Neural cell (in vitro differentiated cells): ENCODE data around the gene EEPD1.

Source experiments
- EP300 ChIP-seq: fragments of 450-650 bp; conservative IDR thresholded peaks from 2 replicates; pipeline ENCODE4 v1.6.1; 2014; ENCODE audit warnings: antibody characterized with exemption, mild to moderate bottlenecking, moderate library complexity; ENCODE audit not compliant: poor library complexity, severe bottlenecking
- EZH2 ChIP-seq: fragments of 200-600, 300-800 bp; shearing (Covaris generic), sonication (generic); IDR thresholded peaks from 2 replicates; pipeline ENCODE4 v1.6.1; 2014; ENCODE audit warnings: antibody characterized with exemption, low read length, borderline replicate concordance, mild to moderate bottlenecking; ENCODE audit not compliant: insufficient read depth, poor library complexity, severe bottlenecking
- RAD21 ChIP-seq: fragments of 450-650 bp; conservative IDR thresholded peaks from 2 replicates; pipeline ENCODE4 v1.6.1; 2014; ENCODE audit warnings: antibody characterized with exemption, mild to moderate bottlenecking, moderate library complexity
- REST ChIP-seq: IDR thresholded peaks from 2 replicates; pipeline ENCODE4 v1.6.1; 2012; ENCODE audit warnings: borderline replicate concordance
- SMC3 ChIP-seq: fragments of 450-650 bp; conservative IDR thresholded peaks from 2 replicates; pipeline ENCODE4 v1.6.1; 2014; ENCODE audit warnings: antibody characterized with exemption, mild to moderate bottlenecking, moderate library complexity; ENCODE audit not compliant: poor library complexity
- TF ChIP-seq, protein P1 (sequence below): fragments of 450-650 bp; IDR thresholded peaks from 2 replicates; pipeline ENCODE4 v1.5.1; 2014; ENCODE audit warnings: antibody characterized with exemption, mild to moderate bottlenecking, moderate library complexity; ENCODE audit not compliant: poor library complexity, severe bottlenecking

DNA sequence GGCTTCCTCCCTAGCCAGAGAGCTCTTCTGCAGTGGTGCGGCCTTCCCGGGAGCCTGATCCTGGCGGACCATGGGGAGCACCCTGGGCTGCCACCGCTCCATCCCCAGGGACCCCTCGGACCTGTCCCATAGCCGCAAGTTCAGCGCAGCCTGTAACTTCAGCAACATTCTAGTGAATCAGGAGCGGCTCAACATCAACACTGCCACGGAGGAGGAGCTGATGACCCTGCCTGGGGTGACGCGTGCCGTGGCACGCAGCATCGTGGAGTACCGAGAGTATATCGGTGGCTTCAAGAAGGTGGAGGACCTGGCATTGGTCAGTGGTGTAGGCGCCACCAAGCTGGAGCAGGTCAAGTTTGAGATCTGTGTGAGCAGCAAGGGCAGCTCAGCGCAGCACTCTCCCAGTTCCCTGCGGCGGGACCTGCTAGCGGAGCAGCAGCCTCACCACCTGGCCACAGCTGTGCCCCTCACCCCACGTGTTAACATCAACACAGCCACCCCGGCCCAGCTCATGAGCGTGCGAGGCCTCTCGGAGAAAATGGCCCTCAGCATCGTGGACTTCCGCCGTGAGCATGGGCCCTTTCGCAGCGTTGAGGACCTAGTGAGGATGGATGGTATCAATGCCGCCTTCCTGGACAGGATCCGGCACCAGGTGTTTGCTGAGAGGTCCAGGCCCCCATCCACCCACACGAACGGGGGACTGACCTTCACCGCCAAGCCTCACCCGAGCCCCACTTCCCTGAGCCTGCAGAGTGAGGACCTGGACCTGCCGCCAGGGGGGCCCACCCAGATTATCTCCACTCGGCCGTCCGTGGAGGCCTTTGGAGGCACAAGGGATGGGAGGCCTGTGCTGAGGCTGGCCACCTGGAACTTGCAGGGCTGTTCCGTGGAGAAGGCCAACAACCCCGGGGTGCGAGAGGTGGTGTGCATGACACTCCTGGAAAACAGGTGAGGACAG, 1.5 kb downstream of the EEPD1 start:
- no peak for TF ChIP-seq SMC3
- TF ChIP-seq EZH2: no peak
- TF ChIP-seq, protein P1, sequence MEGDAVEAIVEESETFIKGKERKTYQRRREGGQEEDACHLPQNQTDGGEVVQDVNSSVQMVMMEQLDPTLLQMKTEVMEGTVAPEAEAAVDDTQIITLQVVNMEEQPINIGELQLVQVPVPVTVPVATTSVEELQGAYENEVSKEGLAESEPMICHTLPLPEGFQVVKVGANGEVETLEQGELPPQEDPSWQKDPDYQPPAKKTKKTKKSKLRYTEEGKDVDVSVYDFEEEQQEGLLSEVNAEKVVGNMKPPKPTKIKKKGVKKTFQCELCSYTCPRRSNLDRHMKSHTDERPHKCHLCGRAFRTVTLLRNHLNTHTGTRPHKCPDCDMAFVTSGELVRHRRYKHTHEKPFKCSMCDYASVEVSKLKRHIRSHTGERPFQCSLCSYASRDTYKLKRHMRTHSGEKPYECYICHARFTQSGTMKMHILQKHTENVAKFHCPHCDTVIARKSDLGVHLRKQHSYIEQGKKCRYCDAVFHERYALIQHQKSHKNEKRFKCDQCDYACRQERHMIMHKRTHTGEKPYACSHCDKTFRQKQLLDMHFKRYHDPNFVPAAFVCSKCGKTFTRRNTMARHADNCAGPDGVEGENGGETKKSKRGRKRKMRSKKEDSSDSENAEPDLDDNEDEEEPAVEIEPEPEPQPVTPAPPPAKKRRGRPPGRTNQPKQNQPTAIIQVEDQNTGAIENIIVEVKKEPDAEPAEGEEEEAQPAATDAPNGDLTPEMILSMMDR: no peak
- no peak for TF ChIP-seq RAD21
- no peak for TF ChIP-seq REST
- no peak for TF ChIP-seq EP300
